Prostate gland (tissue), 2 donors: ENCODE results near the gene ZNF197. TPM values are rescaled to one million over a fixed set of nuclear protein-coding genes. Genes with fewer than 3 reads are reported as not detected.

ENCODE experiments used
- DNase-seq: peaks from one replicate; pipeline ENCODE4 v3.0.0-alpha.2; 2019; ENCODE audit warnings: low spot score
- H3K27ac ChIP-seq, 2 donors: fragments of 200-600 bp; sonication (generic); 2 replicates each; pipeline ENCODE4 v1.5.1; 2017 to 2019
- H3K27me3 ChIP-seq: fragments of 200-600 bp; sonication (generic); replicated peaks from 2 replicates; pipeline ENCODE4 v1.5.1; 2019; ENCODE audit not compliant: insufficient read depth
- H3K36me3 ChIP-seq, 2 donors: fragments of 200-600 bp; sonication (generic); 1 replicate in 1 of 2; 2 replicates in 1 of 2; pipeline versions ENCODE4 v1.5.1 to v1.8.1; 2017 to 2019
- H3K4me1 ChIP-seq: fragments of 200-600 bp; sonication (generic); replicated peaks from 2 replicates; pipeline ENCODE4 v1.5.1; 2019
- H3K4me3 ChIP-seq, 2 donors: fragments of 200-600 bp; sonication (generic); 2 replicates each; pipeline ENCODE4 v1.5.1; 2017 to 2019
- H3K9me3 ChIP-seq: fragments of 200-600 bp; sonication (generic); 2 replicates; pipeline ENCODE4 v1.5.1; 2017
- CTCF ChIP-seq, 4 experiments: fragments of 200-600 bp in 2 of 4; fragments of 450-650 bp in 2 of 4; sonication (generic) in 2 of 4; IDR thresholded peaks; 1 replicate in 3 of 4; 2 replicates in 1 of 4; pipeline ENCODE4 v1.5.1; 2016 to 2019; ENCODE audit warnings: antibody characterized with exemption in 4 of 4, mild to moderate bottlenecking in 2 of 4, moderate library complexity in 2 of 4
- POLR2A ChIP-seq: fragments of 450-650 bp; IDR thresholded peaks from one replicate; pipeline ENCODE4 v1.6.1; 2016; ENCODE audit warnings: antibody characterized with exemption, mild to moderate bottlenecking
- POLR2AphosphoS5 ChIP-seq: sonication (generic); formaldehyde crosslinking; IDR thresholded peaks from one replicate; pipeline ENCODE4 v1.6.1; 2017; ENCODE audit warnings: antibody characterized with exemption
- WGBS: methylation state at CpG from one replicate; pipeline ENCODE4 v1.1.5; 2018; 5-methylcytosine and 5-hydroxymethylcytosine counted together
- intact Hi-C: fragments of 100-400 bp; cut with DNase I; formaldehyde crosslinking; loops from one replicate; pipeline ENCODE4 v1.14.2; 2022
- total RNA-seq, 2 donors: library from RNA; depleted of rRNA; stranded (reverse); fragments of >200 nt; gene quantifications; one replicate each; pipeline ENCODE4 v1.1.0, GENCODE V29; 2016

Gene ZNF197
- total RNA-seq, 2 donors from 2014 or later = 16.9 to 20.6 TPM

- 58% methylated on average over 1 of the region's 1 CpG for WGBS
- TF ChIP-seq POLR2A = no peak
- no peak for TF ChIP-seq CTCF (IDR thresholded peaks at IDR 0.05)
- TF ChIP-seq POLR2AphosphoS5 = no peak
- intact Hi-C loops = no loop called here
Measured at GRCh38 chr3:44687898-44688297, 63.1 kb downstream of the ZNF197 start.

More at GRCh38 chr3:44687898-44688297, 63.1 kb downstream of the ZNF197 start:
- no peaks in the 10 kb centered on the region for H3K36me3 ChIP-seq
- no peaks in the 10 kb centered on the region for H3K9me3 ChIP-seq
- DNase-seq = no peak
- no peak overlapping the region for H3K27ac ChIP-seq
- H3K4me1 ChIP-seq = no peaks in the 10 kb centered on the region
- H3K4me3 ChIP-seq = no peak overlapping the region
- no peaks in the 10 kb centered on the region for H3K27me3 ChIP-seq

Other genes with a start within 250 kb of the ZNF197 start
- gene ZNF445, start 147.4 kb upstream of the ZNF197 start, total RNA-seq = 10 to 100 TPM; 10.8 to 17.9 TPM
- 10 to 100 TPM in 1 of 2 donors, 1 to 10 TPM in 1; 5.6 to 15.2 TPM for gene ZKSCAN7, start 69.8 kb upstream of the ZNF197 start, total RNA-seq
- 1 to 10 TPM; 2.4 to 2.9 TPM for gene ZNF660, start 40.1 kb upstream of the ZNF197 start, total RNA-seq
- gene ZNF35, start 23.7 kb downstream of the ZNF197 start, total RNA-seq = 10 to 100 TPM in 1 of 2 donors, 1 to 10 TPM in 1; 7.1 to 14.9 TPM
- 1 to 10 TPM; 6.5 to 9.6 TPM for gene ZNF502, start 87.6 kb downstream of the ZNF197 start, total RNA-seq
- gene ZNF501, start 104.6 kb downstream of the ZNF197 start, total RNA-seq = 10 to 100 TPM in 1 of 2 donors, 1 to 10 TPM in 1; 9.7 to 23.6 TPM
- gene KIAA1143, start 136.6 kb downstream of the ZNF197 start, total RNA-seq = 10 to 100 TPM; 23.6 to 24.4 TPM
- gene KIF15, start 136.8 kb downstream of the ZNF197 start, total RNA-seq = 1 to 10 TPM in 1 of 2 donors, under 1 TPM in 1; 0.55 to 4.8 TPM
- gene TMEM42, start 236.9 kb downstream of the ZNF197 start, total RNA-seq = 10 to 100 TPM; 19.1 to 27.1 TPM
- 1,000 to 10,000 TPM in 1 of 2 donors, 1 to 10 TPM in 1; 7.4 to 2,264 TPM for gene TGM4, start 249.6 kb downstream of the ZNF197 start, total RNA-seq